ENCODE results near the gene CNGA4. TPM values are rescaled to one million over a fixed set of nuclear protein-coding genes. Genes with fewer than 3 reads are reported as not detected.

CNGA4 gene
- total and polyA plus RNA-seq, 2 of the 4 experiments (the other 2 are of a cell fraction), result under 0.01 to 0.12 TPM

- Histone ChIP-seq H3K23ac (ENCODE audit: low read depth, low read length) (no peak overlapping the region), H3K18ac (ENCODE audit: low read depth, low read length) (no peak overlapping the region), H3K14ac (replicated peaks; ENCODE audit: low read depth, low read length) (no peak overlapping the region), H2AK5ac (ENCODE audit: low read depth, low read length) (no peak overlapping the region), H3K4me2 (ENCODE audit: low read depth, low read length) (no peak overlapping the region), H4K91ac (ENCODE audit: insufficient read depth, low read depth, low read length) (no peak overlapping the region), H3K9ac (ENCODE audit: low read depth, low read length) (no peak overlapping the region), H2AFZ (replicated peaks; ENCODE audit: low read length, poor library complexity) (no peak overlapping the region), H3K9me1 (ENCODE audit: insufficient read depth, low read length) (no peaks in the 10 kb centered on the region), H3K79me1 (ENCODE audit: low read depth in 1 of 2, low read length in 2 of 2) (no peaks in the 10 kb centered on the region), H3K27ac (ENCODE audit: insufficient read depth, low read length) (no peak overlapping the region), H3K4me1 (ENCODE audit: control insufficient read depth, insufficient read depth, low read length) (peaks cover 2% of the 10 kb centered on the region; the same call in 1 of the 2 replicates), H3K36me3 (ENCODE audit: control insufficient read depth, insufficient read depth, low read length) (peaks cover 2% of the 10 kb centered on the region; the same call in 1 of the 2 replicates), H2BK120ac (ENCODE audit: low read depth, low read length) (no peak overlapping the region), H4K5ac (ENCODE audit: low read depth, low read length) (no peak overlapping the region), H2BK15ac (ENCODE audit: low read depth, low read length) (no peak overlapping the region), H2BK5ac (ENCODE audit: low read depth, low read length, poor library complexity, severe bottlenecking) (no peak overlapping the region), H2AK9ac (replicated peaks; ENCODE audit: low read depth, low read length, poor library complexity) (no peak overlapping the region), H3K4ac (ENCODE audit: low read depth, low read length) (no peak overlapping the region), H3K56ac (ENCODE audit: extremely low read depth, insufficient read depth, low read length) (no peak overlapping the region), H3K9me3 (ENCODE audit: control insufficient read depth, insufficient read depth, low read length) (no peaks in the 10 kb centered on the region), H3K27me3 (ENCODE audit: control insufficient read depth, insufficient read depth, low read length) (no peaks in the 10 kb centered on the region; the same call in 1 of the 2 replicates), H4K8ac (ENCODE audit: low read depth in 2 of 2, low read length in 2 of 2) (no peak overlapping the region), H3K4me3 (ENCODE audit: insufficient read depth, low read depth, low read length) (no peak overlapping the region), H4K20me1 (ENCODE audit: insufficient read depth, low read length) (no peaks in the 10 kb centered on the region), H2BK20ac (ENCODE audit: low read depth, low read length) (no peak overlapping the region)
- in situ Hi-C loops (cut with MboI; ENCODE audit: low sequenced_read_pairs), result no loop called here
- DNase-seq (no peak), ATAC-seq (ENCODE audit: low read depth) (no peak)
- ChIA-PET POLR2A (ENCODE audit: unreplicated experiment) (no interaction called here), CTCF (no interaction called here)
- no TSS peak for BruUV-seq (replicated peaks)
- dilution Hi-C loops (cut with HindIII; ENCODE audit: low sequenced_read_pairs, unreplicated experiment), result no loop called here
- intact Hi-C loops (cut with micrococcal nuclease), result no loop called here
- WGBS, 2 experiments (ENCODE audit: extremely low coverage in 2 of 2, insufficient read length in 1 of 2), result 100% methylated on average over 1 of the region's 4 CpGs; no CpG with 5 or more reads in 1 of the 2 experiments
- TF ChIP-seq CEBPB (IDR thresholded peaks at IDR 0.05; ENCODE audit: low read depth, low read length), result 0 out of 2 replicates have a peak, but pooled peaks have one; percentile 9
- TF ChIP-seq RCOR1 (IDR thresholded peaks at IDR 0.05; ENCODE audit: insufficient replicate concordance, low read length), result no peak
These were observed 37.9 kb upstream of the CNGA4 start for GRCh38 chr11:6200975-6201374.
